NCI-H748 (cell line): ENCODE measurements around the gene MYL11.

Experiments
- DNase-seq: peaks from one replicate; lab custom pipeline; 2025; ENCODE audit not compliant: unreplicated experiment; lab: John Stamatoyannopoulos, UW

The MYL11 gene

GRCh38 chr16:30416624-30417528, 42.3 kb downstream of the MYL11 start:
- peak; percentile 41 for DNase-seq

- DNase-seq = peak; percentile 96
Measured at GRCh38 chr16:30417529-30418349, 43.1 kb downstream of the MYL11 start.

GRCh38 chr16:30418350-30419181, 44.0 kb downstream of the MYL11 start:
- no peak for DNase-seq

GRCh38 chr16:30421010-30421409, 46.4 kb downstream of the MYL11 start:
- no peak for DNase-seq
